ENCODE data around the gene ARHGAP6. TPM values are rescaled to one million over a fixed set of nuclear protein-coding genes. Genes with fewer than 3 reads are reported as not detected.

Gene ARHGAP6
- total and polyA plus RNA-seq, 2 of the 4 experiments (the other 2 are of a cell fraction) = 1.4 to 1.8 TPM

GRCh38 chrX:11683057-11683456, 17.3 kb upstream of the ARHGAP6 start:
- Histone ChIP-seq H2BK5ac (ENCODE audit: low read depth, low read length, poor library complexity, severe bottlenecking) (no peak overlapping the region), H3K9me3 (ENCODE audit: control insufficient read depth, insufficient read depth, low read length) (no peaks in the 10 kb centered on the region), H3K27me3 (ENCODE audit: control insufficient read depth, insufficient read depth, low read length) (no peaks in the 10 kb centered on the region), H2BK15ac (ENCODE audit: low read depth, low read length) (no peak overlapping the region), H3K27ac (ENCODE audit: insufficient read depth, low read length) (no peak overlapping the region), H3K23ac (ENCODE audit: low read depth, low read length) (no peak overlapping the region), H2BK20ac (ENCODE audit: low read depth, low read length) (no peak overlapping the region), H4K8ac (ENCODE audit: low read depth in 2 of 2, low read length in 2 of 2) (no peak overlapping the region), H4K5ac (ENCODE audit: low read depth, low read length) (no peak overlapping the region), H2AFZ (replicated peaks; ENCODE audit: low read length, poor library complexity) (no peak overlapping the region), H3K9ac (ENCODE audit: low read depth, low read length) (no peak overlapping the region), H3K4ac (ENCODE audit: low read depth, low read length) (no peak overlapping the region), H3K18ac (ENCODE audit: low read depth, low read length) (no peak overlapping the region), H2AK9ac (replicated peaks; ENCODE audit: low read depth, low read length, poor library complexity) (no peak overlapping the region), H2BK120ac (ENCODE audit: low read depth, low read length) (no peak overlapping the region), H3K79me1 (ENCODE audit: low read depth in 1 of 2, low read length in 2 of 2) (no peaks in the 10 kb centered on the region), H3K36me3 (ENCODE audit: control insufficient read depth, insufficient read depth, low read length) (no peaks in the 10 kb centered on the region), H3K4me2 (ENCODE audit: low read depth, low read length) (no peak overlapping the region), H2AK5ac (ENCODE audit: low read depth, low read length) (no peak overlapping the region), H3K56ac (ENCODE audit: extremely low read depth, insufficient read depth, low read length) (no peak overlapping the region), H4K91ac (ENCODE audit: insufficient read depth, low read depth, low read length) (no peak overlapping the region), H3K4me1 (ENCODE audit: control insufficient read depth, insufficient read depth, low read length) (no peaks in the 10 kb centered on the region), H3K4me3 (ENCODE audit: insufficient read depth, low read depth, low read length) (no peak overlapping the region), H3K9me1 (ENCODE audit: insufficient read depth, low read length) (no peaks in the 10 kb centered on the region), H3K14ac (replicated peaks; ENCODE audit: low read depth, low read length) (no peak overlapping the region), H4K20me1 (ENCODE audit: insufficient read depth, low read length) (no peaks in the 10 kb centered on the region)
- in situ Hi-C loops (cut with MboI; ENCODE audit: low sequenced_read_pairs) (no loop called here), dilution Hi-C loops (cut with HindIII; ENCODE audit: low sequenced_read_pairs, unreplicated experiment) (no loop called here), intact Hi-C loops (cut with micrococcal nuclease) (no loop called here)
- TF ChIP-seq CEBPB (IDR thresholded peaks at IDR 0.05; ENCODE audit: low read depth, low read length) = no peak
- ChIA-PET POLR2A (ENCODE audit: unreplicated experiment) (no interaction called here), CTCF (no interaction called here)
- no CpG with 5 or more reads among the region's 3 CpGs for WGBS, 2 experiments (ENCODE audit: extremely low coverage in 2 of 2, insufficient read length in 1 of 2)
- no TSS peak for BruUV-seq (replicated peaks)
- no peak for DNase-seq
- ATAC-seq (ENCODE audit: low read depth) = no peak
